GM18498 (cell line): ENCODE measurements around the gene C7orf25.

Source experiments
- ATAC-seq: cut with Tn5 transposase; IDR thresholded peaks from one replicate; pipeline ENCODE4 v1.9.1; 2021; ENCODE audit warnings: mild to moderate bottlenecking, moderate library complexity; ENCODE audit not compliant: unreplicated experiment

Gene C7orf25

DNA sequence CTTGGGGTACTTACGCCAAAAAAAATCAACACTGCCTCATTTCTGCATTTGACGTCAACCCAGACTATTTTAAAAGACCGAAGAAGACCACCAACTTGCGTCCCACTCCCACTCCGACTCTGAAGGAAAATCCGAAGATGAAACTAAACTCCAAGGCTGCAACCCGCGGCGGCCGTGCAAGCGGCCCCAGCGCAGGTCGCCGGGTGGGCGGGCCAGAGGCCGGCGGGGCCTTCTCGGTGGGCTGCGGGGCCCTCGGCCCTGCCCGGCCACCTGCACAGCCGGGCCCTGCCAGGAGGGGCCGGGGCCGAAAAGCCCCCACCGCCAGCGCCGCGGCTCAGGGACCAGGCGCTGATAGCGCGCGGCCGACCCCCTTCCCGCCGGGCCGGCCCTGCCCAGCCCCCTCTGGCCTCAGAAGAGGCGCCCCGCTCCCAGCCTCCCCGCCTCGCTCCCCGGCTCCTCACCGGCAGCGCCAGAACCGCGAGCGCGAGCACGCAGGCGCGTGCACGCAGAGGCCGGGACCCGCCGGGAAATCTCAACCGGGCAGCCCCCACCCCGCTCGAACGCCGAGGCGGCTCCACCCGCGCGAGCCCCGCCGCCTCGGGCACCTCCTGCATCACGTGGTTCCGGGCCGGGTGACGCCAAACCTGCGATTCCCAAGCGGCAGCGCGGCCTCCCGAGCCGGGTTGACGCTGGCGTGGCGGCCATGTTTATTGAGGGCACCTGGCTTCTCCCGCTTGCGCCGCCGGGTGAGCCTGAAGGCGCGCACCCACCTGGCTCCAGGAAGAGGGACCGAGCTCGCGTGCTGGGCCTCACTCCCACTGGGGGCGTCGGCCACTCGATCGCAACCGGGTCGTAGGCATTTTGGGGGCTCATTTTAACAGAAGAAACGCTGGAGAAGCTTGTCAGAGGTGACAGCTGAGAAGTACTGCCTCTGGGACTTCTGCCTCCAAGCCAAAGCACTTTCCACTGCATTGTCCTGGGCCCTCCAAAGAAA is at the start of gene C7orf25:
TSS of gene C7orf25 (minus strand) at position 617 of the 994 bp plus-strand sequence. CDS start 1,170 bp downstream, outside the sequence.
- ATAC-seq = peak; percentile 92

GRCh38 chr7:42961170-42961569 is 49.3 kb upstream of the C7orf25 start:
- ATAC-seq = no peak

DNA sequence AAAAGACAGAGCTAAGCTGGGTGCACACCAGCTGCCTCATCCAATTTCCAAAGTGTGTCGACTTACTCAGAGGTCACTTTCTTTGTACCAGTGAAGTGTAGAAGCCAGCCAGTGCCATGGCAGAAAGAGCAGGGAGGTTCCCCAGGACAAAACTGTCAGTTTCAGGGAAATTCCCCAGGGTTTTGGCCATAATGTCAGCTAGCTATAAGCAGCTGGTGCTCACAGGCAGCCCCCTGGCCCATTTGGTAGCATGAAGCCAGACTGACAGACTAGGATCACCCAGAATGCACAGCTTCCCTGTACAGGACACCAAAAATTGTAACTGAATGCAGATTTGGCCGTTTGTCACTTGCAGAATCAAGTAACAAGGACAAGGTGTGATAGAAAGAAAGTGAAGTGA is 48.9 kb upstream of the C7orf25 start:
- peak; percentile 58 for ATAC-seq

- no peak for ATAC-seq
Observed at GRCh38 chr7:42959549-42959948, 47.7 kb upstream of the C7orf25 start.

- ATAC-seq = no peak
Observed at GRCh38 chr7:42956062-42956461, 44.2 kb upstream of the C7orf25 start.

GRCh38 chr7:42953994-42954393 is 42.1 kb upstream of the C7orf25 start:
- ATAC-seq = no peak

DNA sequence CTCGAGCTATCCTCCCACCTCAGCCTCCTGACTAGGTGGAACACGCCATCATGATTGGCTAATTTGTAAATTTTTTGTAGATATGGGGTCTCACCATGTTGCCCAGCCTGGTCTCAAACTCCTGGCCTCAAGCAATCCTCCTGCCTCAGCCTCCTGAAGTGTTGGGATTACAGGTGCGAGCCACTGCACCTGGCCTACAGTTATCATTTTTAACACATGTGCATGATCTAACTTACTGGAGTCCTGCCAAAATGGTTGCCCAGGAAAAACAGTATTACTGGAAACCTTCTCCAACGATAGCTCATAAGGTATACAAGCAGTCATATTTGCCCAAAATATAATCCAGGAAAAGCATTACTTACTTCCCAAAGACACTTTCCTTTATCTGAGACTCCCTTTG is 40.5 kb upstream of the C7orf25 start:
- ATAC-seq = no peak

DNA sequence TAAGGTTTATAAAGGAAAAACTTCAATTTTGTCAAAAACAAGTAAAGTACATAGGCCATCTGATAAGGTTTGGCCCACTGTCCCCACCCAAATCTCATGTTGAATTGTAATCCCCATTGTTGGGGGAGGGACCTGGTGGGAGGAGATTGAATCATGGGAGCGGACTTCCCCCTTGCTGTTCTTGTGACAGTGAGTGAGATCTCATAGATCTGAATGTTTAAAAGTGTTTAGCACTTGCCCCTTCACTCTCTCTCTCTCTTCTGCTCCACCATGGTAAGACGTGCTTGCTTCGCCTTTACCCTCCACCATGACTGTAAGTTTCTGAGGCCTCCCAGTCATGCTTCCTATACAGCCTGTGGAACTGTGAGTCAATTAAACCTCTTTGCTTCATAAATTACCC is 38.5 kb upstream of the C7orf25 start:
- ATAC-seq = no peak

- no peak for ATAC-seq
Observed at GRCh38 chr7:42947521-42947920, 35.7 kb upstream of the C7orf25 start.

DNA sequence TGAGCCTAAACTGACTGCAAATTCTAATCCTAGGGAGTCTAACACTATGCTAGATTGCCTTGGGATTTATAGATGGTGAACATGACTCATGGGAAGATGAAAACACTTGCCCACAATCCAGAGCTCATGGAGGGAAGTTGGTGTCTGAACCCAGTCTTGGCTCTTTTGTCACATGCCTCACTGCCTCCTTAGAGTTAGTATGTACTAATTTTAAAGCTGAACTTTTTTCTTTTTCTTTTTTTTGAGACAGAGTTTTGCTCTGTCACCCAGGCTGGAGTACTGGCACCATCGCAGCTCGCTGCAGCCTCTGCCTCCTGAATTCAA is 34.7 kb upstream of the C7orf25 start:
- no peak for ATAC-seq

- peak; percentile 58 for ATAC-seq
Observed at GRCh38 chr7:42945821-42946626, 34.2 kb upstream of the C7orf25 start.

DNA sequence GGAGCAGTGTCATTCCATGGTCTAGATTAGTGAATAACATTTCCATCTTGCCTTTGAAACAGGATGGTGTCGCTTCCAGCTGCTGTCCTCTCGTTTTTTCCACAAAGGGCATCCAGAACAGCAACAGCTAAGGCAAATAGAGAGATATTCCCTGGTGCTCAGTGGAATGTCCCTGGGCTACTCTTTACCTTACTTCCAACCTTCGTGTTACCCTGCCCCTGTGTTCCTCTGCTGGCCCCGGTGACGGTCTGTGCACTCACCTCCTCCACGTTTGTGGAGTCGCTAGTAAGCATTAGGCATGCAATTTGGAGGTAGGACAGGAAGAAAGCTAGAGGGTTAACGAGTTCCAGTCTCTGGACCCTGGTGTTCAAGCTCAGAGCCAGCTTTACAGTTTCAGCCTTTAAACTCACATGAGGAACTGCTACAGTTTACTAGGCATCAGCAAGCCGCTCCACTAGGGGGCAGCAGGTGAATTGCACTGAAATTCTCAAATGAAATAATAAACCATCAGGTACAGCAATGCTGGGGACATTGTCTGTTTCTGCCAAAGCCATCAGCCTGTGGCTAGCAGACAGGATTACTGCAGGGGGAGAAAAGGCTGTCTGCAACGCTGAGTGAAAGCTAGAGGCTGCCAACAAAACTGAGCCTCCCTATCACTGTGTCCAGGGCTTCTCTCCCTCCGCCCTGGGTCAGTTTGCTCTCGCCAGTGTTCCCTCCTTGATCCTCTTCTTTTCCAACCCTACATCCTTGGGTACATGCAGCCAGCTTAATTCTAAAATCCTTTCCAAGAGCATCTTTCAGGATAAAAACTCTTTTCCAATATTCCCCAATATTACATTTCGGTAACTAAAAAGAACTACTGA is 29.3 kb upstream of the C7orf25 start:
- ATAC-seq = peak; percentile 49

- ATAC-seq = no peak
Observed at GRCh38 chr7:42939457-42940240, 27.8 kb upstream of the C7orf25 start.

GRCh38 chr7:42935861-42936260 is 24.0 kb upstream of the C7orf25 start:
- ATAC-seq = peak; percentile 29

DNA sequence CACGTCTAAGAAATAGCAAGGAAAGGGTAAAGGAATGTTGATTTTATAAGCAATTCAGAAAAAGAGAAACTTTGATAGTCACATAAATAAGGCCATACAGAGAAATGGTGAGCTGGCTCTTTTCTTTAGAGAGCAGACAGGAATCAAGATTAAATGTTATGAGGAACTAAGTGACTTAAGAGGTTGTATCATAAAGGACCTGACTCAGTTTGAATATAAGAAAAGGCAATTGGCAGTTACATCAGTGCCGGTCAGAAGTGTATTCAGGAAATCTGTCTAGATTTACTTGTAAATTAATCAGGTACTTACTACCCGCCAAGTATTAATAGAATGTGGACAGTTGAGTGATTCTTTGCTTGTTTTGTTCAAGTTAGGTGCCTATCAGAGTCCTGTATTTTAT is 22.4 kb upstream of the C7orf25 start:
- ATAC-seq = no peak

GRCh38 chr7:42932811-42933591 is 21.1 kb upstream of the C7orf25 start:
- ATAC-seq = no peak

GRCh38 chr7:42931834-42932651 is 20.2 kb upstream of the C7orf25 start, which contains the start of the genes MRPL32 and PSMA2:
Gene MRPL32, plus strand, starts transcription at chr7:42932376. Its CDS starts 11 bp downstream, at chr7:42932387.
Gene PSMA2, minus strand, starts transcription at chr7:42932174. Its CDS starts 16 bp downstream, at chr7:42932158.
- ATAC-seq = peak; percentile 98

- no peak for ATAC-seq
Observed at GRCh38 chr7:42931447-42931833, 19.6 kb upstream of the C7orf25 start.
